H1 (cell line): ENCODE results near the gene MYO16.

Source experiments
- CHD2 ChIP-seq: IDR thresholded peaks from 2 replicates; pipeline ENCODE4 v1.6.1; 2012; ENCODE audit warnings: low read length, improper control_type of control experiment
- EGR1 ChIP-seq: IDR thresholded peaks from 2 replicates; pipeline ENCODE4 v1.6.1; 2011; ENCODE audit warnings: low read depth, low read length, borderline replicate concordance
- EZH2 ChIP-seq: fragments of 200-600 bp; sonication (generic); IDR thresholded peaks from 2 replicates; pipeline ENCODE4 v1.7.1; 2012; ENCODE audit warnings: low read depth, mild to moderate bottlenecking, moderate library complexity, low read length, inconsistent platforms; ENCODE audit not compliant: severe bottlenecking
- PHF8 ChIP-seq: fragments of 200-600 bp; sonication (generic); conservative IDR thresholded peaks from 2 replicates; pipeline ENCODE4 v1.7.1; 2012; ENCODE audit warnings: low read depth, mild to moderate bottlenecking, inconsistent platforms, low read length, moderate library complexity
- POLR2A ChIP-seq, 2 experiments: IDR thresholded peaks; 1 replicate in 1 of 2; 2 replicates in 1 of 2; pipeline ENCODE4 v1.6.1; 2011; ENCODE audit warnings: low read depth in 2 of 2, low read length in 2 of 2, mild to moderate bottlenecking in 2 of 2; ENCODE audit errors: control extremely low read depth in 1 of 2
- POLR2AphosphoS5 ChIP-seq: IDR thresholded peaks from 2 replicates; pipeline ENCODE4 v1.6.1; 2011; ENCODE audit warnings: low read depth, low read length
- SUZ12 ChIP-seq: fragments of 200-600 bp; sonication (generic); IDR thresholded peaks from 2 replicates; pipeline ENCODE4 v1.6.1; 2012; ENCODE audit warnings: mild to moderate bottlenecking, inconsistent platforms, low read length, moderate library complexity, mixed read lengths
- TF ChIP-seq, protein P1 (sequence below), 3 experiments: IDR thresholded peaks; 1 replicate in 2 of 3; 2 replicates in 1 of 3; pipeline versions ENCODE4 v1.5.1 to v1.6.1; 2011; ENCODE audit warnings: low read length in 3 of 3, mild to moderate bottlenecking in 3 of 3, inconsistent platforms in 2 of 3, low read depth in 1 of 3, moderate library complexity in 1 of 3; ENCODE audit not compliant: insufficient read depth in 1 of 3; ENCODE audit errors: control extremely low read depth in 1 of 3
- TF ChIP-seq, protein P2 (sequence below): IDR thresholded peaks from 2 replicates; pipeline ENCODE4 v1.6.1; 2012; ENCODE audit warnings: inconsistent platforms

DNA sequence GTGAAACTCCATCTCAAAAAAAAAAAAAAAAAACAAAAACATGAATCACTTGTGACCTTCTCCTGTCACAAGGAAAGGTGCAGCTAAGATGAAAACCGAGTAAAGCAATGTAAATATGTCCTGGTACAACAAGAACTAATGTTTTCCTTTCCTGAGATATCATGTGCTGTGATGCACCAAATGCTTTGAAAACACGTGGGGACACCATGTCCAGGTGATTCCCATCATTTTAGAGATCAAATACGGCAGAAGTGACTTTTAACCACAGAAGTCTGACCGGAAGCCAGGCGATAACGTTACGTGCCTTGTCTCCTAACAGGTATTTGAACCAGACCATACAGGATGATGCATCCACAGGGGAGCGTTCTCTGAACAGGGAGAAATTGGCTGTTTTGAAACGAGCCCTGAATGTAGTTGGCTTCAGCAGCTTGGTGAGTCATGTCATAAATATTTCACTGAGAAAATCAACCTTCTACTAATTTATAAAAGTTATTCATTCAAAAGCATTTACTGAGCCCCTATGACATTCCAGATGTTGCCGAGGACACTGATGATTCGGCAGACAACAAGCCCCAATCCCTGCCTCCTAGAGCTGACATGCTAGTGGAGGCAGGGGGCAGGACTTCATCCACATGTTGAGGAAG is 328.1 kb downstream of the MYO16 start:
- TF ChIP-seq, protein P1, sequence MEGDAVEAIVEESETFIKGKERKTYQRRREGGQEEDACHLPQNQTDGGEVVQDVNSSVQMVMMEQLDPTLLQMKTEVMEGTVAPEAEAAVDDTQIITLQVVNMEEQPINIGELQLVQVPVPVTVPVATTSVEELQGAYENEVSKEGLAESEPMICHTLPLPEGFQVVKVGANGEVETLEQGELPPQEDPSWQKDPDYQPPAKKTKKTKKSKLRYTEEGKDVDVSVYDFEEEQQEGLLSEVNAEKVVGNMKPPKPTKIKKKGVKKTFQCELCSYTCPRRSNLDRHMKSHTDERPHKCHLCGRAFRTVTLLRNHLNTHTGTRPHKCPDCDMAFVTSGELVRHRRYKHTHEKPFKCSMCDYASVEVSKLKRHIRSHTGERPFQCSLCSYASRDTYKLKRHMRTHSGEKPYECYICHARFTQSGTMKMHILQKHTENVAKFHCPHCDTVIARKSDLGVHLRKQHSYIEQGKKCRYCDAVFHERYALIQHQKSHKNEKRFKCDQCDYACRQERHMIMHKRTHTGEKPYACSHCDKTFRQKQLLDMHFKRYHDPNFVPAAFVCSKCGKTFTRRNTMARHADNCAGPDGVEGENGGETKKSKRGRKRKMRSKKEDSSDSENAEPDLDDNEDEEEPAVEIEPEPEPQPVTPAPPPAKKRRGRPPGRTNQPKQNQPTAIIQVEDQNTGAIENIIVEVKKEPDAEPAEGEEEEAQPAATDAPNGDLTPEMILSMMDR (IDR thresholded peaks at IDR 0.05; ENCODE audit: control extremely low read depth in 1 of 3, insufficient read depth in 1 of 3, low read depth in 1 of 3, low read length in 3 of 3): no peak
- no peak for TF ChIP-seq SUZ12
- no peak for TF ChIP-seq POLR2A (IDR thresholded peaks at IDR 0.05; ENCODE audit: control extremely low read depth in 1 of 2, low read depth in 2 of 2, low read length in 2 of 2)
- TF ChIP-seq CHD2: no peak
- no peak for TF ChIP-seq EGR1
- TF ChIP-seq PHF8: no peak
- TF ChIP-seq, protein P2, sequence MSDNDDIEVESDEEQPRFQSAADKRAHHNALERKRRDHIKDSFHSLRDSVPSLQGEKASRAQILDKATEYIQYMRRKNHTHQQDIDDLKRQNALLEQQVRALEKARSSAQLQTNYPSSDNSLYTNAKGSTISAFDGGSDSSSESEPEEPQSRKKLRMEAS: no peak
- no peak for TF ChIP-seq EZH2
- no peak for TF ChIP-seq POLR2AphosphoS5
